Pancreas (tissue), 10 donors: ENCODE data around the gene BCOR. TPM values are rescaled to one million over a fixed set of nuclear protein-coding genes. Genes with fewer than 3 reads are reported as not detected.

Experiments
- ATAC-seq, 4 donors: fragments of 200-7000 bp; cut with Tn5 transposase; one replicate each; pipeline versions ENCODE4 v1.8.0 to v1.9.1; 2020; ENCODE audit warnings: mild to moderate bottlenecking in 4 of 4, moderate library complexity in 4 of 4
- DNase-seq, 6 donors: peaks; one replicate each; pipeline ENCODE4 v3.0.0-alpha.2; 2020
- FAIRE-seq: peaks from 2 replicates; lab custom pipeline; 2012; peaks lifted over from hg19 to GRCh38; lab: Jason Lieb, UNC
- H3K27ac ChIP-seq, 4 donors: fragments of 200-600 bp; sonication (generic); 1 replicate in 3 of 4; 2 replicates in 1 of 4; pipeline versions ENCODE4 v1.5.0 to v1.8.0; 2020
- H3K27me3 ChIP-seq, 4 donors: fragments of 200-600 bp; one replicate each; pipeline ENCODE4 v1.8.0; 2021
- H3K36me3 ChIP-seq, 3 donors: fragments of 200-600 bp; sonication (generic) in 1 of 3; one replicate each; pipeline versions ENCODE4 v1.5.0 to v1.8.0; 2020 to 2021
- H3K4me1 ChIP-seq, 3 donors: fragments of 200-600 bp; one replicate each; pipeline ENCODE4 v1.8.0; 2021
- H3K4me3 ChIP-seq, 4 donors: fragments of 200-600 bp; sonication (generic) in 2 of 4; one replicate each; pipeline versions ENCODE4 v1.5.0 to v1.8.0; 2020 to 2021
- H3K9me3 ChIP-seq, 4 donors: fragments of 200-600 bp; one replicate each; pipeline ENCODE4 v1.8.0; 2021
- WGBS, 2 donors: extraction: QIAGEN DNeasy Blood & Tissue Kit; methylation state at CpG; one replicate each; pipeline ENCODE4 v1.1.7; 2013; 5-methylcytosine and 5-hydroxymethylcytosine counted together
- intact Hi-C, 3 donors: fragments of 100-400 bp; cut with DNase I; formaldehyde crosslinking; loops; one replicate each; pipeline versions ENCODE4 v1.11.1 to v1.14.2; 2022
- polyA plus RNA-seq, 2 donors: library from polyadenylated mRNA; stranded (reverse); fragments of 200-250 nt; gene quantifications; one replicate each; pipeline ENCODE4 v1.2.3, GENCODE V29; 2013
- total RNA-seq, 6 donors: library from RNA; stranded (reverse); fragmentation: NEBNext Ultra II Directional in 4 of 6; extraction: Animal tissue kit (Norgen Biotek cat#: 25700) in 4 of 6; gene quantifications; one replicate each; pipeline versions ENCODE4 v1.2.1 to v1.2.4, GENCODE V29; 2021 to 2023
- TF ChIP-seq, protein P1 (sequence below), 4 donors: fragments of 200-600 bp; sonication (generic) in 3 of 4; IDR thresholded peaks; one replicate each; pipeline versions ENCODE4 v1.5.0 to v1.8.0; 2021; ENCODE audit warnings: antibody characterized with exemption in 4 of 4
- donor health status: healthy with polysubstance abuse.
- donor health status: DM: no; HTN: no; CAD: no; lungs with moderate emphysema.
- donor health status: DM: no; HTN: no; CAD: no.
- donor health status: control.
- donor health status: control.
- donor health status: Bipolar disorder and iron deficiency.
- donor health status: DM: yes; HTN: yes; CAD: no.
- donor health status: DM: no; HTN: no; CAD: no.
- donor health status: DM: no; HTN: no; CAD: no.
- donor health status: DM: yes; HTN: yes; CAD: no.

BCOR gene
- total and polyA plus RNA-seq, 8 donors, result 6.3 to 18.4 (median 13.0) TPM

DNA sequence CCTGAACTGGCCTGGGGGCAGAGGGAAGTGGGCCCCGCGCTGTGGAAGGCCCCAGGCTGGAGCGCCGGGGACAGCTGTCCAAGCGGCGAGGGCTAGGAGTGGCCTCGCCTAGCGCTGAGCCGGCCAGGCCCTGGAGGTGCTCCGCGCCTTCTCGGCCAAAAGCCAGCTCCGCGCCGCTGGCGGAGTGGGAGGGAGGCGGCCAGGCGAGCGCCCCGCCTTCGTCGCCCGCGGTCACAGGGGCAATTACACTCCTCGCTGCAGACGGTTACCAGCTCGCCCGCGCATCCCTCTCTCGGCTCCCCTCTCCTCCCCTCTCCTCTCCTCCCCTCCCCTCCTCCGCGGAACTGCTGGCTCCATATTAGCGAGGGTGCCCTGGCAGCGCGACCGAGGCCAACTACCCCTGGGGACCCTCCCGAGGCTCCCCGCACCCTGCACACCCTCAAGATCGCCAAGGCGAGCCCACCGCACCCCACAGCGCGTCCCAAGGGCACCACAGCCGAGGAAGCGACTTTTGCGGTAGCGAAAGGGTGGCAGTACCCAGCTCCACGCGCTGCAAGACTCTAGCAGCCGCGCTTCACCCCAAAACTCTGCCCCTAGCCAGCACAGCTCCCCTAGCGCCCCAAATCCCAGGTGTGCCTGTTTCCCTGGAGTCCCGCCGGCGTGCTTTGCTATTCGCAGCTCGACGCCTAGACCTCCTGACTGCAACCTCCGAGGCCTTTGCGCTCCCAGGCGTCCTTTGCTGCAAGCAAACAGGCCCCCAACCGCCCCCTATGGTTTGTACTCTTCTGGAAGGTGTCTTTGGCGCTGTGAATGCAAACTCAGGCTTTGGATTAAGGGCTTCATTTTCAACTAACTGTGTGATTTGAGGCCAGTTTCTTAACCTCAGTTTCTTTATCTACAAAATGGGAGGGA lies 91.4 kb downstream of the BCOR start:
- Histone ChIP-seq H3K27ac (no peak overlapping the region), H3K4me1 (no peaks in the 10 kb centered on the region), H3K9me3 (no peaks in the 10 kb centered on the region), H3K4me3 (peak overlapping the region in 1 of 4 donors; percentile 11), H3K27me3 (peaks cover 0 to 22% (median 6%) of the 10 kb centered on the region in 4 donors), H3K36me3 (no peaks in the 10 kb centered on the region)
- FAIRE-seq (no peak), ATAC-seq (peak; percentile 58 to 82 (median 68)), DNase-seq (peak in 5 of 6 donors; percentile 23 to 80 (median 69))
- intact Hi-C loops, result no loop called here
- 17 to 33% methylated on average over 60 to 63 of the region's 63 CpGs for WGBS, 2 donors
- TF ChIP-seq, protein P1, sequence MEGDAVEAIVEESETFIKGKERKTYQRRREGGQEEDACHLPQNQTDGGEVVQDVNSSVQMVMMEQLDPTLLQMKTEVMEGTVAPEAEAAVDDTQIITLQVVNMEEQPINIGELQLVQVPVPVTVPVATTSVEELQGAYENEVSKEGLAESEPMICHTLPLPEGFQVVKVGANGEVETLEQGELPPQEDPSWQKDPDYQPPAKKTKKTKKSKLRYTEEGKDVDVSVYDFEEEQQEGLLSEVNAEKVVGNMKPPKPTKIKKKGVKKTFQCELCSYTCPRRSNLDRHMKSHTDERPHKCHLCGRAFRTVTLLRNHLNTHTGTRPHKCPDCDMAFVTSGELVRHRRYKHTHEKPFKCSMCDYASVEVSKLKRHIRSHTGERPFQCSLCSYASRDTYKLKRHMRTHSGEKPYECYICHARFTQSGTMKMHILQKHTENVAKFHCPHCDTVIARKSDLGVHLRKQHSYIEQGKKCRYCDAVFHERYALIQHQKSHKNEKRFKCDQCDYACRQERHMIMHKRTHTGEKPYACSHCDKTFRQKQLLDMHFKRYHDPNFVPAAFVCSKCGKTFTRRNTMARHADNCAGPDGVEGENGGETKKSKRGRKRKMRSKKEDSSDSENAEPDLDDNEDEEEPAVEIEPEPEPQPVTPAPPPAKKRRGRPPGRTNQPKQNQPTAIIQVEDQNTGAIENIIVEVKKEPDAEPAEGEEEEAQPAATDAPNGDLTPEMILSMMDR (IDR thresholded peaks at IDR 0.05), result no peak

DNA sequence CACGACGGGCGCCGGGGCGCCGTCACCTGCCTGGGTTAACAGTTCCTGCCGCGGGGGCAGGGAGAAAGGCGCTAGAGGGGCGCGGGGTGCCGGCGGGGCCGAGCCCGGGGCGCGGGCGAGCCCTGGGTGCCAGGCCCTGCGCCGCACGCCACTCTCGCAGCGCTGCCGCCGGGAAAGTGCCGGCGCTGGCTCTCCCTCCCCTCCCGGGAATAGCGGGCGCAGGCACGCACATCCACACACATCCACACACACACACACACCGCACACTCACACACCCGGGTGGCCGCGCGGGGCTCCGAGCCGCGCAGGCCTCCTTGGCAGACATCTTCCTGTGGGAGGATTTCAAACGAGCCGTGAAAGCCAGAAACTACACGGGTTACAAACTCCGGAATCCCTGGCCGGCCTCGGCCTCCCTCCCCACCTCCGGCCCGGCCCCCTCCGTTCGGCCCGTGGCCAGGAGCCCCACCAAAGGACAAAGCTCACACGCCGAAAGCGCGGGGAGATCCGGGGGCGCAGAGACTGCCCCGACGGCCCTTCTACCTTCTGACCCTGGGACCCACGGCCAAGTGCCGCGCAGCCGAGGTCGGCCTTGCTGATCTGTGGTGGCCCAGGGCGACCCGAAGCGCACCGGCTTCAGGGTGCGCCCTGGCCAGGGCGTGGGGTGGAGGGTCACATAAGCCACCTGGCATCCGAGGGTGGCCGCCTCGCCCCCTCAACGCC lies 92.3 kb downstream of the BCOR start:
- intact Hi-C loops, result no loop called here
- H3K4me1 ChIP-seq, result no peaks in the 10 kb centered on the region
- no peaks in the 10 kb centered on the region for H3K36me3 ChIP-seq
- ATAC-seq (no peak), FAIRE-seq (no peak), DNase-seq (no peak)
- no peaks in the 10 kb centered on the region for H3K9me3 ChIP-seq
- H3K27me3 ChIP-seq, result peaks cover 0 to 22% (median 6%) of the 10 kb centered on the region in 4 donors
- H3K4me3 ChIP-seq, result peak overlapping the region in 1 of 4 donors; percentile 11
- H3K27ac ChIP-seq, result no peak overlapping the region
- TF ChIP-seq, protein P1 (IDR thresholded peaks at IDR 0.05), result no peak
- WGBS, 2 donors, result 34 to 44% methylated on average over 57 to 73 of the region's 73 CpGs

DNA sequence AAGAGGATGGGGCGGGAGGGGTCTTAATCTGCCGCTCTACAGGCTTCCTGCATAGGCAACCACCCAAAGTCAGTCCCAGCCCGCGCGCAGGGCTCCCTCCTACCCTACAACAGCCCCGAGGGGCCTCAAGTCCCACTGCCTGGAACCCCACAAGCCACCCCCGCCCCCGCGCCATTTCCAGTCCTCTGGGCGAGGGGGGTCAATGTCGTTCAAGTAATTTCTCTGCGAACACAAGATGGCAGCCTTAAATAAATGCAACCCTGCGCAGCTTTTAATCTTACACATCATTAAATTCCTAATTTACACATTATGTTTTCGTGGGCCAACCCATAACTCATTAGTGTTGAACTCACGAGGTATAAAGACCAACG lies 92.9 kb downstream of the BCOR start:
- FAIRE-seq, result no peak
- 44 to 87% methylated on average over 16 of the region's 16 CpGs for WGBS, 2 donors

DNA sequence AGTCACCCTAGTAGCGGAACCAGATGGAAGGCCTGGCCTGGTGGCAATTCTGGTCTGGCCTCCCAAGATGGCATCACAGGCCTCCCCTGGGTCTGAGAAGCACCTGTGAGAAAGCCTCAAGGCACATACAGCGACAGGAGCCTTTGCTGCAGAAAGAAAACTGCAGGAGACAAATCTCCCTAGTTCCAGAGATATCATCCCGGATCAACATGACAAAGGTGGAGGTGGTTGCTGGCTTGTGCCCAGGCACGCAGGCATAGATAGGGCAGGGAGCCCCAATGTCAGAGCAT lies 93.6 kb downstream of the BCOR start:
- TF ChIP-seq, protein P1 (IDR thresholded peaks at IDR 0.05), result no peak
- Histone ChIP-seq H3K36me3 (no peaks in the 10 kb centered on the region), H3K27ac (no peak overlapping the region), H3K27me3 (peaks cover 0 to 19% (median 6%) of the 10 kb centered on the region in 4 donors), H3K4me3 (no peak overlapping the region), H3K9me3 (no peaks in the 10 kb centered on the region), H3K4me1 (no peaks in the 10 kb centered on the region)
- no peak for FAIRE-seq
- DNase-seq, result no peak
- WGBS, 2 donors, result 59 to 83% methylated on average over 4 of the region's 4 CpGs
- ATAC-seq, result no peak
- intact Hi-C loops, result no loop called here

More for the DNA sequence above, 92.9 kb downstream of the BCOR start:
- TF ChIP-seq, protein P1 (IDR thresholded peaks at IDR 0.05), result no peak
- H3K27ac ChIP-seq, result no peak overlapping the region
- no peak overlapping the region for H3K4me3 ChIP-seq
- DNase-seq, result no peak
- intact Hi-C loops, result no loop called here
- no peaks in the 10 kb centered on the region for H3K36me3 ChIP-seq
- no peaks in the 10 kb centered on the region for H3K9me3 ChIP-seq
- no peaks in the 10 kb centered on the region for H3K4me1 ChIP-seq
- no peak for ATAC-seq
- peaks cover 0 to 22% (median 6%) of the 10 kb centered on the region in 4 donors for H3K27me3 ChIP-seq
